ENCODE measurements around the gene FAM3D.
"Not testable (repeated sequence)": the region's sequence is repeated elsewhere in the genome, so short reads cannot be mapped to it uniquely, and the experiment has no call there.

The FAM3D gene

DNA sequence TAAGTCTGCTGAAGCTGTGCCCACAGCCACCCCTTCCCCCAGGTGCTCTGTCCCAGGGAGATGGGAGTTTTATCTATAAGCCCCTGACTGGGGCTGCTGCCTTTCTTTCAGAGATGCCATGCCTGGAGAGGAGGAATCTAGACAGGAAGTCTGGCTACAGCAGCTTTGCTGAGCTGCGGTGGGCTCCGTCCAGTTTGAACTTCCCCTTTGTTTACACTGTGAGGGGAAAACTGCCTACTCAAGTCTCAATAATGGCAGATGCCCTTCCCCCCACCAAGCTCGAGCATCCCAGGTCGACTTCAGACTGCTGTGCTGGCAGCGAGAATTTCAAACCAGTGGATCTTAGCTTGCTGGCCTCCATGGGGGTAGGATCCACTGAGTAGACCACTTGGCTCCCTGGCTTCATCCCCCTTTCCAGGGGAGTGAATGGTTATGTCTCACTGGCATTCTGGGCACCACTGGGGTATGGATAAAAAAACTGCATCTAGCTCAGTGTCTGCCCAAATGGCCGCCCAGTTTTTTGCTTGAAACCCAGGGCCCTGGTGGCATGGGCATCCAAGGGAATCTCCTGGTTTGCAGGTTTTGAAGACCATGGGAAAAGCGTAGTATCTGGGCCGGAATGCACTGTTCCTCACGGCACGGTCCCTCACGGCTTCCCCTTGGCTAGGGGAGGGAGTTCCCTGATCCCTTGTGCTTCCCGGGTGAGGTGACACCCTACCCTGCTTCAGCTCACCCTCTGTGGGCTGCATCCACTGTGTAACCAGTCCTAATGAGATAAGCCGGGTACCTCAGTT is 11.8 kb upstream of the FAM3D start:
- DNase-seq (ENCODE audit: low spot score in 2 of 2); H3K36me3 ChIP-seq (replicated peaks); in situ Hi-C loops (cut with MboI; ENCODE audit: low sequenced_read_pairs); H3K9me3 ChIP-seq; H3K4me3 ChIP-seq; H3K4me1 ChIP-seq: not testable (repeated sequence)
- peaks cover 12% of the 10 kb centered on the region for H3K27me3 ChIP-seq (ENCODE audit: low read depth)

DNA sequence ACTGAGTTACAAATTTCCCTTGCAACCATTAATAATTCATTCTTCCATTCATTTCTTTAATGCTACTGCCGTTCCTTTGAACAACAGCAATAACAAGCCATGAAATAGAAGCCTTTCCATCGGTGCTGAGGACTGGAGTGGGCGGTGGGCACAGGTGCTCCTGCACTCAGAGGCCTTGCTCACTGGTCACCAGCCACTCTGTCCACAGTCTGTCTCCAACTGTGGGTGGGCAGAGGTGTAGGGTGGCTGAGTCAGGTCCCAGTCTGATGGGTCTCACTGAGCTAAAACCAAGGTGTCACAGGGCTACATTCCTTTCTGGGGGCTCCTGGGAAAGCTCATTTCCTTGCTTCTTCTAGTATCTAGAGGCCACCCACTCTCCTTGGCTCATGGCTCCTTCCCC is 6.3 kb upstream of the FAM3D start:
- Histone ChIP-seq H3K4me1 (no peaks in the 10 kb centered on the region), H3K36me3 (replicated peaks) (no peaks in the 10 kb centered on the region), H3K4me3 (no peak overlapping the region), H3K27me3 (ENCODE audit: low read depth) (peaks cover 10% of the 10 kb centered on the region), H3K9me3 (no peaks in the 10 kb centered on the region)
- DNase-seq (ENCODE audit: low spot score in 2 of 2): no peak
- in situ Hi-C loops (cut with MboI; ENCODE audit: low sequenced_read_pairs): no loop called here

DNA sequence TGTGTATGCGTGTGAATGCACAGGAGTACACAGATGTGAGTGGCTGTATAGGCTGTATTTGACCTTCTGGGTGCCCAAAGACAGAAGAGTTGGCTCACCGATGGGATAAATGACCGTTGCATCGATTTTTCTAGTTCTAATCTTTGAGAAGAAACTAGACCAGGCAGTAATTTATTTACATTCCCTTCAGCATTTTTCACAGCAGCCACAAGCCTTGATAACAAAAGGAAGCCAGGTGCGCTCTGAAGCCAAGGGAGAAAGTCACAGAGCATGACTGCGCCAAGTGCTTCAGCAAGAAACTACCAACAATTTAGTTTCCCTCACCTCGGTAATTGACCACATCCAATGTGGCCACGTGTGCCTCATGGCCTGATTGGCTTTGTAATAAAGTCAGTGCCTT is 5.9 kb upstream of the FAM3D start:
- DNase-seq (ENCODE audit: low spot score in 2 of 2): no peak
- Histone ChIP-seq H3K4me1 (no peaks in the 10 kb centered on the region), H3K27me3 (ENCODE audit: low read depth) (peaks cover 8% of the 10 kb centered on the region), H3K36me3 (replicated peaks) (no peaks in the 10 kb centered on the region), H3K4me3 (no peak overlapping the region), H3K9me3 (no peaks in the 10 kb centered on the region)
- in situ Hi-C loops (cut with MboI; ENCODE audit: low sequenced_read_pairs): no loop called here

DNA sequence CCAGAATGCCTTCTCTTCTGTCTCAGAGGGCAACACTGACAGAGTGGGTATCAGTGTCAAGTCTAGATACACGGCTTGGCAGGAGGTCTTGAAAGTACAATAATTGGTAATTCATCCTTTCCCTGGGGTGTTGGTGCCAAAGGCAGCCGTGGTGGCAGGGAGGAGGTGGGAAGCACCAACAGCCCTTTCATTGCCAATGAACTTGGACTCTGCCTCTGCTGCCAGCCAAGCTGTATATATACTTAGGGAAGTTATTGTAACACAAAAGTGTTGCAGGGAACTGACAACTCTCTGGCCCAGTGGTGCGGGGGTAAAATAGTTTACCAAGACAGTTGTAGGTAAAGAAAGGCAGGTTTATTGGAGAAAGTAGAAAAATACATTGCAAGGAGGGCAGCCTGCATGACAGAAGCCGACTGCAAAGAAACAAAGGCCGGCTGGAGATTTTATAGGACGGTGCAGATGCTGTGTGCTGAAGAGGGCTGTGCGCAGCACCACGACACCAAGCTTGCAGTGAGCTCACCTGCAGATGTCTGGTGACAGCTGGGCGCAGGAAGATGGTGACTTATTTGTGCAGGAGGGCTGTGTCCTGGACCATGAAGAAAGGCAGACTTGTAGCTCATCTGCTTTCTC is 4.0 kb upstream of the FAM3D start:
- Histone ChIP-seq H3K36me3 (replicated peaks) (no peaks in the 10 kb centered on the region), H3K4me1 (no peaks in the 10 kb centered on the region), H3K4me3 (no peak overlapping the region), H3K27me3 (ENCODE audit: low read depth) (0 out of 2 replicates have a peak, but pooled peaks cover 2% of the 10 kb centered on the region), H3K9me3 (no peaks in the 10 kb centered on the region)
- in situ Hi-C loops (cut with MboI; ENCODE audit: low sequenced_read_pairs): no loop called here
- no peak for DNase-seq (ENCODE audit: low spot score in 2 of 2)

DNA sequence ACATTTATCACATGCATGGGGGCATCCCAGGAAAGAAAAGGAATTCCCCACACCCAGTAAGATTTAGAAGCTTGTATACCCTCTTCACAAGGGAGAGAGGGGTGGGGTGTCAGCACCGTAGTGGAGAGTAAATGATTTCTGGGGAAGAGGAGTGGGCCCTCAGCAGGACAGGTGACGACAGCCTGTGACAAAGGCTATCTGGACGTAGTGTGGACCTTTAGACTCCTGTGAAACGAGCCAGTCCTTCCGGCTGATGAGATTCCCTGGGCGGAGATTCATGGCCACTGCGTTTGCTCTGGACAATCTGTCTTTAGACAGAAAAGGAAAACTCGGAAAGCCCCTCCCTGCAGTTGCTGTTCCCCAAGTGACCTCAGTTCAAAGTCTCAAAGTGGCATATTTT is 1.7 kb upstream of the FAM3D start:
- H3K4me3 ChIP-seq: no peak overlapping the region
- in situ Hi-C loops (cut with MboI; ENCODE audit: low sequenced_read_pairs): no loop called here
- DNase-seq (ENCODE audit: low spot score in 2 of 2): no peak

DNA sequence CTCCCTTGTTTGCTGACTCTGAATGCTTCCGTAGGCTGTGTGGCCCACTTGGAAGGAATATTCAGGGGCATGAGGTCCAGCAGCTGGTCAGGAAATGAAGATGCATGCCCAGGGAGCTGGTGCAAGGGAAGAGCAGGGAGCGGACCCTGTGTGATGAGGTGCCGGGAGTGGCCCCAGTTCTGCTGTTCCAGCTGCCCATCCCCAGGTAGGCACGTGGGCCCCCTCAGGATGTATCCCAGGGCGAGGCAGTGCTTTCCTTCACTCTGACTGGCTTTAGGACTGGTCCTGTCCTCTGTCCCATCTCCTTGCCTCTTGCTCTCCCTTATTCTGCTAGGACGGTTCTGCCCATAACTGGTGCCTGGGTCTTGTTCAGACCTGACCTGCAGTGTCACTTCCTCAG is 1.1 kb upstream of the FAM3D start:
- Histone ChIP-seq H3K4me1 (no peaks in the 10 kb centered on the region), H3K27me3 (ENCODE audit: low read depth) (no peaks in the 10 kb centered on the region), H3K9me3 (no peaks in the 10 kb centered on the region), H3K36me3 (replicated peaks) (no peaks in the 10 kb centered on the region), H3K4me3 (no peak overlapping the region)
- DNase-seq (ENCODE audit: low spot score in 2 of 2): no peak
- in situ Hi-C loops (cut with MboI; ENCODE audit: low sequenced_read_pairs): no loop called here

More for the DNA sequence above, 1.7 kb upstream of the FAM3D start:
- Histone ChIP-seq H3K36me3 (replicated peaks) (no peaks in the 10 kb centered on the region), H3K9me3 (no peaks in the 10 kb centered on the region), H3K4me1 (no peaks in the 10 kb centered on the region), H3K27me3 (ENCODE audit: low read depth) (no peaks in the 10 kb centered on the region)

DNA sequence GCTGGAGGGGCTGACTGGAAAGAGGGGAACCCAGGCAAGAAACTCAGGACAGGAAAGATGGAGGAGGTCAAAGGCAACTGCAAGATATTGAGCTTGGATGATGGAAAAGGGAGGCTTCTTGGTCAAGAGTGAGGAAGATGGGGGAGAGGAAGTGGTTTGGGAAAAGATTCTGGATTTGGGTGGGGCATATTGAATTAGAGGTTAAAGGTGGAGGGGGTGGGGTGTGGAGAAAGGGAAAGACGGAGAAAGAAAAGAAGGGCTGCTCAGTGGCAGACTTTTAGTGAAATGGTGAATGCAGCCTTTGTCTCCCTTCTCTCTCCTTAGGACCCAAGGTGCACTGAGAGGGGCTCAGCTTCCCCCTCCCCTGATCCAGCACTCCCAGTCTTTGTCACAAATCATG is 655 bp upstream of the FAM3D start:
- Histone ChIP-seq H3K36me3 (replicated peaks) (no peaks in the 10 kb centered on the region), H3K27me3 (ENCODE audit: low read depth) (no peaks in the 10 kb centered on the region), H3K4me1 (no peaks in the 10 kb centered on the region), H3K4me3 (no peak overlapping the region), H3K9me3 (no peaks in the 10 kb centered on the region)
- in situ Hi-C loops (cut with MboI; ENCODE audit: low sequenced_read_pairs): no loop called here
- DNase-seq (ENCODE audit: low spot score in 2 of 2): no peak

DNA sequence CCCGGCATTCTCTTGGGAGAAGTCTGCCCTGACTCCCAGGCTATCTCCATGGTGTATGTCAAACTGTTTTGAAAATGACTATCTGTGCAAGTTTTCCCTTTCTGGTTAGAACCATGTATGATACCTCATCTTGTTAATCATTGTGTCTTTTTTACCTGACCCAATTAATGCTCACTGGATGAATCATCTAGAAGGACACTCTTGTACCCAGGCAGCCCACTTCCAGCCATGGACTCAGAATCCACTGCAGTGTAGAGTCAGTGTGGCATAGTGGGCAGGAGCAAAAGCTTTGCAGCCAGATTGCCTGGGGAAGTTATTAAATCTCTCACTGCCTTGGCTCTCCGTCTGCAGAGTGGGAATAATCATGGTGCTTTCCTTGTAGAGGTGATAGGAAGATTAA is 1.2 kb downstream of the FAM3D start:
- Histone ChIP-seq H3K4me1 (no peaks in the 10 kb centered on the region), H3K27me3 (ENCODE audit: low read depth) (no peaks in the 10 kb centered on the region), H3K4me3 (no peak overlapping the region), H3K9me3 (no peaks in the 10 kb centered on the region), H3K36me3 (replicated peaks) (no peaks in the 10 kb centered on the region)
- in situ Hi-C loops (cut with MboI; ENCODE audit: low sequenced_read_pairs): no loop called here
- DNase-seq (ENCODE audit: low spot score in 2 of 2): no peak

DNA sequence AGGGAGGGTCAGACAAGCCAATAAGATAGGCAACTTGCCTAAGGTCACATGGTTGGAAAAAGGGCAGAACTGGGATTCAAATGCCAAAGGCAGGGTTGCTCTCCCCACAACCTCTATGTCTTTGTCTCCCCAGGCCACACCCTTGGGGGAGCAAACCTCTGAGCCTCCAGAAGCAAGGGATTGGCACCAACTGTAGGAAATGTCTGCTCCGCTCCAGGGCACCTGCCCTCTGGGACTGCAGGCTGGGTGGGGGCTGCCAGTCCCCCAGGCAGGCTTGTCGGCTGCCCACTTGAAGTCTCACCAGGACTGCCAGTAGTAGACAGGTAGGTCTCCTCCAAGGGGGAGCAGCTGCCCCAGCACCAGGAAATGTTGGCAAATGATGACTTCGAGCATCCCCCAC is 2.0 kb downstream of the FAM3D start:
- Histone ChIP-seq H3K9me3 (no peaks in the 10 kb centered on the region), H3K4me1 (no peaks in the 10 kb centered on the region), H3K27me3 (ENCODE audit: low read depth) (no peaks in the 10 kb centered on the region), H3K4me3 (no peak overlapping the region), H3K36me3 (replicated peaks) (no peaks in the 10 kb centered on the region)
- no peak for DNase-seq (ENCODE audit: low spot score in 2 of 2)
- in situ Hi-C loops (cut with MboI; ENCODE audit: low sequenced_read_pairs): no loop called here

DNA sequence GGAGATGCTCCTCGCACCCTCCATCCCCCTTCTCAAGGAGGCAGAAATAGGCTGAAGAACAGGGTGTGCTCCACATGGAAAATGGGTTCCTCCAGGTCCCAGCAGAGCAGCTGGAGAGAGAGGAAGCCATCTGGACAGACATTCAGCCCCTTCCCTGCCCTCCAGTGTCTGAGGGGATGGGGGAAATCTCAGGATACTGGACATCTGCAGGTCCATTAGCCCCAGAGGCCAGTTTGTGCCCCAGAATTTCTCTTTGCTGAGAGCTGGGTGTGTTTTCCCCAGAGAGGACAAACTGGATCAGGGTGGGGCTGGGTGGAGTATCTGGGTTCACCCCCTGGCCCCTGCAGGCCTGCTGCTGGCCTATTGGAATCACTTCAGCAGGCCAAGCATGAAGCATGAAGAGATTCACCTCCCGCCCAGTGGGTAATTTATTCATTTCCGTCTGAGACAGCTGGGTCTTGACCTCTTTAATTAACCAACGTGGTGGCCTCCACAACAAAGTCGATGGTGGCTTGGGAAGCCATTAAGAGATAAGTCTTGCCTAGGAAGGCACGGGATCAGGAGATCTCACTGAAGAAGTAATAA is 4.6 kb downstream of the FAM3D start:
- in situ Hi-C loops (cut with MboI; ENCODE audit: low sequenced_read_pairs): no loop called here
- no peaks in the 10 kb centered on the region for H3K4me1 ChIP-seq
- no peaks in the 10 kb centered on the region for H3K9me3 ChIP-seq
- H3K4me3 ChIP-seq: no peak overlapping the region
- no peaks in the 10 kb centered on the region for H3K27me3 ChIP-seq (ENCODE audit: low read depth)
- no peaks in the 10 kb centered on the region for H3K36me3 ChIP-seq (replicated peaks)
- DNase-seq (ENCODE audit: low spot score in 2 of 2): no peak

DNA sequence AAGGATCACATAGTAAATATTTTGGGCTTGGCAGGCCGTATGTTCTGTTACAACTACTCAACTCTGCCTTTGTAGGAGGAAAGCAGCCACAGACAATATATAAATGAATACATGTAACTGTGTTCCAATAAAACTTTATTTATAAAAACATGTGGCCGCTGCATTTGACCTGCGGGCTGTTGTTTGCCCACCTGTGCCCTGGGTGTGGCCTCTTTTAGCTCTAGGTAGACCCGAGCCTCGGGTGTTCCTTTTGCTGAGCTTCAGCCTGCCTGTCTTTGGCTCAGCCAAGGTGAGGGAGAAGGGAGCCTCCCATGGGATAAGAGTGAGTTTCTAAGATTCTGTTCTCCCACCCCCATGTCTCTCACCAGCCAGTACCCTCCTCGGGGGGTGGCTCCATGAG is 5.6 kb downstream of the FAM3D start:
- no peak for DNase-seq (ENCODE audit: low spot score in 2 of 2)
- Histone ChIP-seq H3K4me1 (no peaks in the 10 kb centered on the region), H3K27me3 (ENCODE audit: low read depth) (peaks cover 5% of the 10 kb centered on the region), H3K9me3 (no peaks in the 10 kb centered on the region), H3K36me3 (replicated peaks) (no peaks in the 10 kb centered on the region), H3K4me3 (no peak overlapping the region)
- in situ Hi-C loops (cut with MboI; ENCODE audit: low sequenced_read_pairs): no loop called here

DNA sequence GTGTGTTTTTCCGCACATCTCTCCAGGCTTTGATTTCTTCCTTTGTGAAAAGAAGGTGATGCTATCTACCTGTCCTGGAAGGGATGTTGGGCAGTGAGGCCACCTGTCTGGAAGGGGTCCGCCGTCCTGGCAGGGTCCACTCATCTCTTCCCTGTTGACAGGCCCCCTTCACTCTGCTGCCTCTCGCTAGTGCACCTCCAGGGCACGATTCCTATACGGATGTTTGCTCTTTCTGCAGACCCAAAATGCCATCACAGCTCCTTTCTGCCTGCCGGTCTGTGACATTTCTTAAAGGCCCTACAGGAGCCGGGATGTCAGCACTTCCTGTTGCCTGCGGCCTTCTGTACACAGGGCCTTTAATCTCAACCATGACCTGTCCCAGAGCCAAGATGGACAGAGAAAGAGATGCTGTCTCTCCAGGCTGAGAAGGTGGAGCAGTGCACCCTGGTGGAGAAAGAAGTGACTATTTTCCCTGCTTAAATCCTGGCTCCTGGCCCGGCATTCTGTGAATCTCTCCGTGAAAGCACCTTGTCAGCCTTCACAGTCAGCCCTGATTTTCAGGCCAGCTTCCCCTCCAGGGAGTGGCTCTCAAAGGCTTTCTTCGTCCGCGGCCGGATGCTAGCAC is 7.4 kb downstream of the FAM3D start:
- H3K9me3 ChIP-seq: no peaks in the 10 kb centered on the region
- H3K4me1 ChIP-seq: no peaks in the 10 kb centered on the region
- no peak overlapping the region for H3K4me3 ChIP-seq
- H3K36me3 ChIP-seq (replicated peaks): no peaks in the 10 kb centered on the region
- DNase-seq (ENCODE audit: low spot score in 2 of 2): peak; percentile 21 to 45
- peaks cover 18% of the 10 kb centered on the region for H3K27me3 ChIP-seq (ENCODE audit: low read depth)
- in situ Hi-C loops (cut with MboI; ENCODE audit: low sequenced_read_pairs): no loop called here

DNA sequence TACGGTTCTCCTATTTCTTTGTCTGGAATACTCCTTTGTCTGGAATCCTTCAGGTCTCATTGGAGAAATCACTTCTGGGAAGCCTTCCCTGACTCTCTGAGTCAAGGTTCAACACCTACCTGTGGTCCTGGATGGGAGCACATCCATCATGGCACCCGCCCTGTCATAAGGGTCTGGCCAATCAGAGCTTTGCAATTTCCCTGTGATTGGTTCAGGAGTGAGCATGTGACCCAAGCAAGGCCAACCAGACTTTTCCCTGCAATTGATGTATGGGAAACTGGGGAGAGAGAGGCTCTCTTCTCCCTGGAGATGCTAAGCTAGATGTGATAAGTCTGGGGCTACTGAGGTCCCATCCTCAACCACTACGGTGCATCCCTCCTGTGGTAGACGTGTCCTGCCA is 8.1 kb downstream of the FAM3D start:
- H3K36me3 ChIP-seq (replicated peaks): no peaks in the 10 kb centered on the region
- no peaks in the 10 kb centered on the region for H3K9me3 ChIP-seq
- no peak overlapping the region for H3K4me3 ChIP-seq
- no peak for DNase-seq (ENCODE audit: low spot score in 2 of 2)
- in situ Hi-C loops (cut with MboI; ENCODE audit: low sequenced_read_pairs): no loop called here
- H3K27me3 ChIP-seq (ENCODE audit: low read depth): peaks cover 18% of the 10 kb centered on the region
- H3K4me1 ChIP-seq: no peaks in the 10 kb centered on the region

DNA sequence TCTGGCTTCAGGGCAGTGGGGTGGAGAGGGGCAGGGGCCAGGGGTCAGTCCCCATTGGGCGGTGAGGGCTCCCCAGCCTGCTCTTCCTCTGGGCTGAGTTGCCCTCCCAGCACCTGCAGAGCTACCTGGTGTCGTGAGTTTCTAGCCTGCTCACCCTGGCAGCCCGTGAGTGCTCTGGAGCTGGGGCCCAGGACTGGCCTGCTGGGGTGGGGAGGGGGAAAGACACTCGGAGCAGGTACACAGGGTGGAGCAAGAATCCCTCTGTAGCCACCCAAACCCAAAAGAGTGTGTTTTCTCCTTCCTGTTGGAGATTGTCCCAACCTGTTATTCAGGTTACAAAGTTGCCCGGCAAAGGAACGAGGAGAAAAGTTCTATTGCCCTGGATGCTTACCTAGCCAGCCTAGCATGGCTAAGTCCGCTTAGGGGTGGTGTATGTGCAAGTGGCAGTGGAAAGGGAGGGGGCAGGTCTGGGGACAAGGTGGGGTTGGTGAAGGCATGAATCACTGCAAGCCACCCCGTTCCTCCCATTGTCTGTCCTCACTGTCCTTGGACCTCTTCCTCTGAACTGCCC is 8.9 kb downstream of the FAM3D start:
- in situ Hi-C loops (cut with MboI; ENCODE audit: low sequenced_read_pairs): no loop called here
- DNase-seq (ENCODE audit: low spot score in 2 of 2): no peak
- no peak overlapping the region for H3K4me3 ChIP-seq
- peaks cover 18% of the 10 kb centered on the region for H3K27me3 ChIP-seq (ENCODE audit: low read depth)
- H3K4me1 ChIP-seq: no peaks in the 10 kb centered on the region
- H3K36me3 ChIP-seq (replicated peaks): no peaks in the 10 kb centered on the region
- H3K9me3 ChIP-seq: no peaks in the 10 kb centered on the region
